GM21515 (cell line): ENCODE data around the gene SPATA33.

Experiments used
- ATAC-seq: cut with Tn5 transposase; IDR thresholded peaks from one replicate; pipeline ENCODE4 v1.9.1; 2021; ENCODE audit not compliant: unreplicated experiment

The SPATA33 gene

GRCh38 chr16:89657442-89658220, at the start of gene SPATA33, which contains the start of gene CHMP1A:
Gene SPATA33 (plus strand): TSS chr16:89657836. CDS start chr16:89657912, 76 bp downstream.
Gene CHMP1A (minus strand): TSS chr16:89657708. CDS start chr16:89657588, 120 bp downstream.
- ATAC-seq = peak; percentile 79

- no peak for ATAC-seq
Measured at GRCh38 chr16:89607937-89608740, 49.5 kb upstream of the SPATA33 start.

GRCh38 chr16:89610108-89610453, 47.6 kb upstream of the SPATA33 start:
- ATAC-seq = no peak

- ATAC-seq = no peak
Measured at GRCh38 chr16:89612415-89613166, 45.0 kb upstream of the SPATA33 start.

- ATAC-seq = no peak
Measured at GRCh38 chr16:89613231-89613953, 44.2 kb upstream of the SPATA33 start, which contains the start of gene DPEP1. Gene DPEP1 (plus strand): TSS chr16:89613642. CDS start chr16:89630411, 16,769 bp downstream.

- no peak for ATAC-seq
Measured at GRCh38 chr16:89613954-89614459, 43.6 kb upstream of the SPATA33 start.

- ATAC-seq = no peak
Measured at GRCh38 chr16:89615176-89615575, 42.5 kb upstream of the SPATA33 start.

- ATAC-seq = no peak
Measured at GRCh38 chr16:89615596-89616090, 42.0 kb upstream of the SPATA33 start.

- ATAC-seq = no peak
Measured at GRCh38 chr16:89616623-89617022, 41.0 kb upstream of the SPATA33 start.

GRCh38 chr16:89617036-89617435, 40.6 kb upstream of the SPATA33 start:
- no peak for ATAC-seq

GRCh38 chr16:89618109-89618998, 39.3 kb upstream of the SPATA33 start:
- ATAC-seq = no peak

- no peak for ATAC-seq
Measured at GRCh38 chr16:89619840-89620239, 37.8 kb upstream of the SPATA33 start.

GRCh38 chr16:89620406-89620841, 37.2 kb upstream of the SPATA33 start:
- no peak for ATAC-seq

- no peak for ATAC-seq
Measured at GRCh38 chr16:89621136-89621697, 36.4 kb upstream of the SPATA33 start.

GRCh38 chr16:89621698-89622409, 35.8 kb upstream of the SPATA33 start:
- ATAC-seq = no peak

- no peak for ATAC-seq
Measured at GRCh38 chr16:89623511-89624261, 34.0 kb upstream of the SPATA33 start.
